GM21381 (cell line): ENCODE results near the gene TAF10.

ENCODE experiments used
- ATAC-seq: cut with Tn5 transposase; IDR thresholded peaks from one replicate; pipeline ENCODE4 v1.9.1; 2021; ENCODE audit warnings: mild to moderate bottlenecking, moderate library complexity; ENCODE audit not compliant: unreplicated experiment

Gene TAF10

DNA sequence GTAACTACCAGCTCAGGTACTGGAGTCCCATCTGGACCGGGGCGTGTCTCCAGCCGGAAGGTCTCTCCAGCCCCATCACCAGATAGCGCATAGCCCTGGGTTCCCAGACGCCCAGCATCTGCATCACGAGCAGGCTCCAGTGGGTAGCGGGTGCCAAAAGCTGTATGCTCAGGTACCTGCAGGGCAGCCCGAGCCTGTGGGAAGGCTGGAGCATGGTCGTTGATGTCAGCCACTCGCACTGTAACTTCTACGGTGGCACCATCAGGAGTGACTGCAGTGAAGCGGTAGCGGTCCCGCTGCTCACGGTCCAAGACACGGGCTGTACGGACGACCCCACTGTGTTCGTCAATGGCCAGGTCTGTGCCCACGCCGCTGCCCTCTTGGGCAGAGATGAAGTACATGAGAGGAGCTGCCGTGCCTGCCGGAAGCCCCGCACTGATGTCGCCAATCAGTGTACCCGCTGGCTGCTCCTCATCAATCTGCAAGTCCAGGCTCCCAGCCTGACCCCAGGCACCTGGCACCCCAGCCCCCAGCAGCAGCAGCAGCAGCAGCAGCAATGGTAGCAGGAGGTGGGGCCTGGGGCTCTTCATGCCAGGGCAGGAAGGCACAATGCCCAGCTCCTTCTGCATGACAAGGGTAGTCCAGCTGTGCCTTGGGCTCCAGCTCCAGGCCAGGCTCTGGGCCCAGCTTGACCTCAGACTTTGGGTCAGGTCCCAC, 29.1 kb upstream of the TAF10 start:
- no peak for ATAC-seq

DNA sequence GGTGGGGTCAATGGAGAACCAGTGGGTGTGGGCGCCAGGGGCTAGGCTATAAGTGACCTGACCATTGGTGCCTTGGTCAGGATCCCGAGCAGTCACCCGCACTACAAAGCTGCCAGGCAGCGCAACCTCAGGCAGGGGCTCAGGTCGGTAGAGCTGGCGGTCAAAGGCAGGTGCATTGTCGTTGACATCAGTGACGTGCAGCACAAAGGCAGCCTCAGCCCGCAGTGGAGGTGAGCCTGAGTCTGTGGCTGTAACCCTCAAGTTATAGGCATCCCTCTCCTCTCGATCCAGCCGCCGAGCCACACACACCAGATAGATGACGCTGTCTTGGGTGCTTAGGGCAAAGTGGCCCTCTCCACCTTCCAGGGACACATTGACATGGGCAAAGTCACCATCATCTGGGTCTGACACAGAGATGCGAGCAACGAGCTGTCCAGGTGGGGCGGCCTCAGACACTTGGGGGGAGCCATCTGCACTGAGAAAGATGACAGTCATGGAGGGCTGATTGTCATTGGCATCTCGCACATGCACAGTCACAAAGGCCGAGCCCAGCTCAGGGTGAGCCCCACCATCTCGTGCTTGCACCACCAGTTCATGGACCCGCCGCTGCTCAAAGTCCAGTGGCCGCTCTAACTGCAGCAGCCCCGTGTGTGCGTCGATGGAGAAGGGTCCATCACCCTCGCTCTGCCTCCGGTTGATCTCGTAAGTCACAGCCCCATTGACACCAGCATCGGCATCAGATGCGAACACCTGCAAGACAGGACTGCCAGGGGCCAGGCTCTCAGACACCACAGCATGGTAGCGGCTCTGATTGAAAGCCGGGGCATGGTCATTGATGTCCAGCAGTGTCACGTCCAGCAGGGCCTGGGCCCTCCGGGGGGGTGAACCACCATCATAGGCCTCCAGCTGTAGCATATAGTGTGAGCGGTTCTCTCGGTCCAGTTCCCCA, 28.3 kb upstream of the TAF10 start:
- ATAC-seq = no peak

DNA sequence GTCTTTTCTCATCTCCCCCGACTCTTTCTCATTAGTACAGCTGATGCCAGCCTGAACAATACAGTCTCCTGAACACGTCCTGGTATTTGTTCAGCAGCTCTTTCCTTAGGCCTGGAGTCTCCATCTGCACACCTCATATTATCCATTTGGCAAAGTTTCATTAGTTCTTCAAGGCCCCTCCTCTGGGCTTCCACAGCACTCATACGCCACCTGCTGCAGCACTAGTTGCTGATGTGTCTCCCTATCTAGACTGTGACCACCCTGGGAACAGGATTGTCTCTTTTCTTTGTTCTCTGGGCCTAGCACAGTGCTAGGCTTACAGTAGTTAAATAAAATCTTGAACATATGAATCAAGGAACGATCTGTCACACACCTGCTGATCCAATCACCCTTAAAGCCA, 26.4 kb upstream of the TAF10 start:
- ATAC-seq = no peak

DNA sequence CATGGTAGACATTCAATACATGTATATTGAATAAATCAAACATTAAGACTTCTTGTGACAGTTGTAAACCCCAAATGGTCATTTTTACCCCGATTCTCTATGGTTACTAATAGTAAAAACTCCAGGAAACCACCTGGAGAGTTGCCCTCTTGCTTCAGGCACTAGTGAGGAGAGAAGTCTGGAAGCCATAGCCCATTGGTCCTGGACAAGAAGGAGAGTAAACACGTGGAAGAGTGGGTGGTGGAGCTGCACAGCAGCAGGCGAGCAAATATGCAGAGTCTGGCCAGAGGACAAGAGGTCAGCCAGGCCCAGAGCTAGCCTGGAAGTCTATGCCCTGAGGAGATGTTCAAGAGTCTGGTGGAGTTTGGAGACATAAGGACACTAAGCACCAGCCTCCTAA, 25.9 kb upstream of the TAF10 start:
- no peak for ATAC-seq

DNA sequence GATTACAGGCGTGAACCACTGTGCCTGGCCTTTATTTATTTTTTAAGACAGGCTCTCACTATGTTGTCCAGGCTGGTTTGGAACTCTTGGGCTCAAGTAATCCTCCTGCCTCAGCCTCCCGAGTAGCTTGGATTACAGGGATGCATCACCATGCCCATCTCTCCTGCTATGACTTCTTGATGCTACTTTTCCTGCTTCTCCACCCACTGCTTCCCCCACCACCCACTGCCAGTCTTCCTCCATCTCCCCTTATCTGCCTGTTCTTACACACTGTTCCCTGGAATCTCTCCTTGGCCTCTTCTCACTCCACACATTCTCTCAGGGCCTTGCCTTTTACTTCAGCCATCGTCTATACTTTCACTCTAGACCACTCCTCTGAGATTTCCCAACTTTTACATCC, 24.5 kb upstream of the TAF10 start:
- no peak for ATAC-seq

DNA sequence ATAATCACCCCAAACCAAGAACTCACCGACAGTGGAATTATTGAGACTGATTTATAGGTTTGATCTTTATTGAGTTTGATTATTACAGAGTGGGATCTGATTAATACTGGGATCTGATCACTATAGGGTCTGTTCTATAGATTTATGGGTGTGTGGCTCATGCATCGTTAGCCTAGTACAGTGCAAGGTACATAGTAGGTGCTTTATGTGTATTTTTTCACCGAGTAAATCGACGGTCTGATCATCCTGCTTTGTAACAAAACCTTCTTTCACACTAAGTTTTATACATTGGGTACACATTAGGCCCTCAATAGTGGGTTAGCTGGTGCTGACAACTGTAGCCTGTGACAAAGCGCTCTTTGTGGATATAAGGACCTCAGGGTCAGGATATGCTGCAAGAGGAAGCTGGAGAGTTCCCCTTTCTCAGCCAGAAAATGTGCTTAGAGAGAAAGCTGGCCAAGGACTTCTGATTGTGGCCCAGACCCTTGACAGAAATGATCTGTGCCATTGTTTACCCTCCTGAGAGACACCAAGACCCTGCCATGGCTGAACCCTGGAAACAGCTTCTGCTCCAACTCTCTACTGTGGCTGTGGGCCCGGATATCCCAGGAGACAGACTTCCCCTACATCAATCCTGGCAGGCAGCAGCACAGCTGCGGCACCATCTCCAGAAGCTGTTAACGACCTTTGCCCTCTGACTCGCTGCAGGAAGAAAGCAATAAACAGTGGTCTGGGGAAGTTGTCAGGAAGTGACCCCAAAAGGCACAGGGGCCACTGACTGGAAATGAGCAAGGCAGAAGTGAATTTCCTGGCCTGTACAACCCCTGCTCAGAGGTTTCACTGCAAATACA, 23.3 kb upstream of the TAF10 start:
- no peak for ATAC-seq

DNA sequence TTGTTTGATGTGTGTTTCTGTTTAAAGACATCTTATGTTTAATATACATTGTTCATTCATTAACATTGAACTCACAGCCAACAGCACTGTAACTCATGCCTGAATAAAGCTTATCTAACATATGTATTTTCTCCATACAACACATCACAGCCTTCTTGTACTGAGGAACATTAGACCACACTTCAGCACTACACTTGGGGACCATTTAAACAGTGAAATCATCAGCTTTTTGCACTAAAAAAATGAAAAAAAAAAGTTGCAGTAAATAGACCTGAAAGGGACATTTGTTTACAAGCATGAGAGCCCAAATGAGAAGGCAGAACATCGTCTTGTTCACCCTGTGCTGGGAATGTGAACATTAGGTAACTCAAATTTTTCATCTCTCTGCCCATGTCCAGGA, 22.5 kb upstream of the TAF10 start:
- no peak for ATAC-seq

DNA sequence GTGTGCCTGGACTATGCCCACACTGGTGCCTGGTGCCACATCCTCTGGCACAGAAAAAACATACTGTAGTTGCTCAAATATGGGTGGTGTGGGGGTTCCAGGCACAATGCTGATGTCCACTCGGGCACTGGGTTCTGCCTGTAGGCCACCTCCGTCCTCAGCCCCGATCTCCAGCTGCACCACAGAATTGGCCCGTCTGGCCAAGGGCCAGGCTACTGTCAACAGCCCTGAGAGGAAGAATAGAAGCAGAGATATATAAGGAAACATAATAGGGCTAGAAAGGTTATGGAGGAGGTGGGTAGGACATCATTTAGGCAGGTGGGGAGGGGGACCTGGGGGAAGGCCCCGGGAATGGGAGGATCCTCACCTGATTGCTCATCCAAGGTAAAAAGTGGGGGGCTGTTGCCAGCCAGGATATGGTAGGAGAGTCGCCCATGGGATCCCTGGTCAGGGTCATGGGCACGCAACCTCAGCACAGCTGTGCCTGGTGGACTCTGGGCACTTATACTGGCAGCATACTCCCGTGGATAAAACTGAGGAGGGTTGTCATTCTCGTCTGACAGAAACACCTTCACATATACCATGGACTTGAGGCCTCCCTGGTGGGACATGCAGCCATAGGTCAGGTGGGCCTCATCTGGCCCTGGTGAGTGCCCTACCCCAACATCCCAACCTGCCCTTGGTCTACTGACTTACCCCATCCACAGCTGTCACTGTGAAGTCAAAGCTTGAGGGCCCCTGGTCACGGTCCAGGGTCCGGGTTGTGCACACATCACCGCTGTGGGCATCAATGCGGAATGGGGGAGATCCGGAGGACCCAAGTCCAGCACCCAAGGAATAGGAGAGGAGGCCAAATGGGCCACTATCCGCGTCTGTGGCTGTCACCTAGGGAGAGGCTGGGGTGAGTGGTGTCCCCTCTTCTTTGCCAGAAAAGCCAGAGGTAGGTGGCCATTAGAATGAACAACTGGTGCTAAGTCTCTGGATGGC, 21.7 kb upstream of the TAF10 start:
- ATAC-seq = no peak

DNA sequence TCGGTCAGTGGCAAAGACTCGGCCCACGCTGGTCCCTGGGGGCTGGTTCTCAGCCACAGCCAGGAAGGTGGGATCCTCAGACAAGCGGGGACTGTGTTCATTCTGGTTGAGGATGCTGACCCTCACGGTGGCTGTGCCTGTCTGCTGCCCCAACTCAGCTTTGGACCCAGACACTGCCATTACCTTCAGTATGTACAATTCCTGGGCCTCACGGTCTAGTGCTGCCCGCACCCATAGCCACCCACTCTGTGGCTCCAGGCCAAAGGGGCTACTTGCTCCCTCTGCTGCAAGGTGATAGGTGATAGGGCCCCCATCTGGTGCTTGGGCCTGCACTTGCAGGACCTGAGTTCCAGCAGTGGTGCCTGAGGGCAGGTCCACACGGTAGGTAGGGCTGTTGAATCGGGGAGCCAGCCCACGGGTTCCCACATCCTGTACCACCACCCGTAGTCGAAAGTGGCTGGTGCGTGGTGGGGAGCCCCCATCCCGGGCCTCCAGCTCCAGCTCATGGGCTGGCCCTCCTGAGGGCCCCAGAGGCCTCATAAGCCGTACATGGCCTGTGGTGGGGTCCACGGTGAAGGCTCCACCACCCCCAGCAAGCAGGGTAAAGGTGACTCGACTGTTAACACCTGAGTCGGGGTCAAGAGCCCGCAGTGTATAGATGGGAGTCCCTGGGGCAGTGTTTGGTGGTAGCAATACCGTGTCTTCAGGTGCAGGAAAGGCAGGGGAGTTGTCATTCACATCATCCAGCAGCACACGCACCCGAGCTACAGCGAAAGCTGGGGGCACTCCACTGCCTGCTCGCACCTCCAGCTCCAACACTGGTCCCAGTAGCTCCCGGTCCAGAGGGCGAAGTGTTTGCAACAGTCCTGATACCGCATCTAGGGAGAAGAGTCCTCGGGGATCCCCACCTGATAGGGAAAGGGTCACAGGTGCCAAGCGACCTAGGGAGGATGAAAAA, 20.4 kb upstream of the TAF10 start:
- no peak for ATAC-seq

DNA sequence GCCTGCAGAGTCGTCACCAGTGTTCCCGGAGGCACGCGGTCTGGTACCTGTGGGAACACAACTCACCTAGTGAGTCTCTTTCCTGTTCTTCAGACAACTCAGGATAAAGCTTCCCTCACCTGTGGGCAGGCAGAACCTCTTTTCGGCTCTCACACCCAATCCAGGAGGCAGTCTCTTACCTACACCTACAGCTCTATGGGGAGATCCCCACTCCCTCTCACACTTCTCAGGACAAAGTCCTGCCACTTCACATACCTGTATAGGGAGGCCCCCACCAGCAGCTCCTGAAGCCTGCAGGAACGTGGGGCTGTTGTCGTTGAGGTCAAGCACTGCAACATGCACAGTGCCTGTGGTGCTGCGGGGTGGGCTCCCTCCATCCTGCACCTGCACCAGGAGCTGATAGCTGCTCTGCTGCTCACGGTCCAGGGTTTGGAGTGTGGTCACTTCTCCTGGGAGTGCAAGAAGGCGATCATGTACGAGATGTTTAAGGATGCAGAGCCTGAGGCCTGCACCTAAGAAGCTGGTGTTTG, 19.4 kb upstream of the TAF10 start:
- ATAC-seq = no peak

DNA sequence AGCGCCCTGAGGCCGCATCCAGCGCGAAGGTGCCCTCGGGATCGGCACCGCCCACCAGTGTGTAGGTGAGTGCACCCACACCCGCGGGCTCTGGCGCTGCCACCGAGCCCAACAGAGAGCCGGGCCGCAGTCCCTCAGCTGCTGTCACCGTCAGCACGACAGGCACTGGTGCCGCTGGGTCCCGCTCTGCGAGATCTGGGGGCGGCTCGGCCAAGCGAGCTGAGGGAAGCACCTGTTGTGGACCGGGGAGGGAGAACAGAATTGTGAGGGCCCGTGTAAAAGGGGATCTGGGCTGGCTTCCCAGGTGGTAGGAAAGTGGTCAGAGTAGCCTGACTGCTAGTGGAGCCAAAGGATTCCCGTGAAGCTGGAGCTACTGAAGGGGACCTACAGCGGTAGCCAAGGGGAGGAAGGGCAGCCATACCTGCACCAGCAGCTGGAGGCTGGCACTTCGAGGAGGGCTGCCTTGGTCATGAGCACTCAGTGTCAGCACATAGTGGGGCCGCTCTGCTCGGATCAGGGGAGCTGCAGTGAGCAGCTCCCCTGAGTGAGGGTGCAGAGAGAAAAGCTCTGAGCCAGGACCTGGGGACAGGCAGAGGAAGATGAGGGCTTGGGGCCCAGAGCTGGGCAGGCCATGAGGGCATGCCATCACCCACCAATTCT, 18.7 kb upstream of the TAF10 start:
- no peak for ATAC-seq

DNA sequence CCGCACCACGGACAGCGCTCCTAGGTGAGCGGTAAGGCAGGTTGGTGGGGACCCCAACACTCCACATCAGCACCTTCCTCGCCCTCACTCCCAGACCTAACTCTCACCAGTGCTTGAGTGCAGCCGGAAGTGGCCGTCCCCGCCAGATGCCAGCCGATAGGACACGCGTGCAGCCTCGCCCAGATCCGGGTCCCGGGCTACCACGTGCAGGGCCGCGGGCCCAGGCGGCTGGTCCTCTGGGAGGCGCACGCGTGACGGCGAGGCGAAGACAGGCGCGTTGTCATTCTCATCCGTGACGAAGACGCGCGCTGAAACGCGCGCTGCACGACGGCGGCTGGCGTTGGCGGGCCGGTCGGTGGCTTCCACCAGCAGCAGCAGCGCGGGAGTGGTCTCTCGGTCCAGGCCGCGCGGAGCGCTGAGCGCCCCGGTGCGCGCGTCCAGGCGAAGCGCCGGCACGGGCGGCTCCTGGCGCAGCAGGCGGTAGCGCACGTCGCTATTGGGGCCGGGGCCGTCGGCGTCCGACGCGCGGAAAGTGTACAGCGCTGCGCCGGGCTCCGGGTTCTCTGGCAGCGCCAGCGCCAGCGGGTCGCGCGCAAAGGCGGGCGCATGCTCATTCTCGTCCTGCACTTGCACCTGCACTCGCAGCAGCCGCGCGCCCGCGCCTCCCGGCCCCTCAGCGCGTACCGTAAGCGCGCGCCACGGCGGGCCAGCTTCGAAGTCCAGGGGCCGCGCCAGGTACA, 18.0 kb upstream of the TAF10 start:
- ATAC-seq = no peak

DNA sequence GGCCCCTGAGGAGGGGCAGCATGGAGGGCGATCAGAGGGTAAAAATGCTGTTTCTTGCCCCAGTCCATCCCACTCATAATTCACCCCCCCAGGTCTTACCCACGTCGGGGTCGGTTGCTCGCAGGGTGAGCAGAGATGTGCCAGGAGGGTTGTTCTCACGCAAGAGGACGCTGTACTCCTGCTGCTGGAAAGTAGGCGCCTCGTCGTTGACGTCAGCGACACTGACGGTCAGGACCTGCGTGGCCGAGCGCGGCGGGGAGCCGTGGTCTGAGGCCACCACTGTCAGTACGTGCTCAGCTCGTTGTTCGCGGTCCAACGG, 17.5 kb upstream of the TAF10 start:
- no peak for ATAC-seq

DNA sequence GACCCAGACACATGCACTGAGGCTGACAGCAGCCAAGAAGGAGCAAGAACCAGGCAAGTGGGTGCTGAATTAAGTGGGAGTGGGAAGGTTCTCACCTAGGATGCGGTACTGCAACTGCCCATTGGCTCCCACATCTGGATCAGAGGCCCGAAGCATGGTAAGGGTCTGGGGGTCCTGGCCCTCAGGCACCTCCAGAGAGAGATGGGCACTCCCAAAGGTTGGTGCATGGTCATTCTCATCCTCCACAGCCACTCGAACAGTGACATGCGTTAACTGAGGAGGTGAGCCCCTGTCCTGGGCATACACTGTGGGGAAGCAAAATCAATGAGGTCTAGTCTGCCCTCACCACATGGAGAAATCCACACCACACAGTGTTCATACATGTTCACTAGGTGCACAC, 16.5 kb upstream of the TAF10 start:
- no peak for ATAC-seq

DNA sequence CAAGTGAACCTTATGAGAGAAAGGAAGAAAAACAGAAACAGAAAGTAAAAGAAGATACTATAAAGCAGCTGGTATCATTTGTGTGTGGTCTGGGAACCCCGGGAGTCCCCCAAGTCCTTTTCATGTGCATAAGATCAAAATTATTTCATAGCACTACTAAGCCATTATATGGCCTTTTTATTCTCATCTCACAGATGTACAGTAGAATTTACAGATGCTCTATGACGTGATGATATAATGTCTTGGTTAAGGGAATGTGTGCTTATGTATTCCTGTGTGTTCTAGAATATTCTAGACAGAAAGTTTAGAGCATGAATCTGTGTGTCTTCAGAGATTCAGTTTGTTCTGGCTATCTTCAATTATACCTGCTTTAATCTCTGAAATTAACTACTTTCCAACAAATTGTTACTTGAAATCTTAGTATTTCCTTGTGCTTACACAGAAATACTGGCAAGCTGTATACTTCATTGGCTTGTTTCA, 15.8 kb upstream of the TAF10 start:
- ATAC-seq = peak; percentile 56

DNA sequence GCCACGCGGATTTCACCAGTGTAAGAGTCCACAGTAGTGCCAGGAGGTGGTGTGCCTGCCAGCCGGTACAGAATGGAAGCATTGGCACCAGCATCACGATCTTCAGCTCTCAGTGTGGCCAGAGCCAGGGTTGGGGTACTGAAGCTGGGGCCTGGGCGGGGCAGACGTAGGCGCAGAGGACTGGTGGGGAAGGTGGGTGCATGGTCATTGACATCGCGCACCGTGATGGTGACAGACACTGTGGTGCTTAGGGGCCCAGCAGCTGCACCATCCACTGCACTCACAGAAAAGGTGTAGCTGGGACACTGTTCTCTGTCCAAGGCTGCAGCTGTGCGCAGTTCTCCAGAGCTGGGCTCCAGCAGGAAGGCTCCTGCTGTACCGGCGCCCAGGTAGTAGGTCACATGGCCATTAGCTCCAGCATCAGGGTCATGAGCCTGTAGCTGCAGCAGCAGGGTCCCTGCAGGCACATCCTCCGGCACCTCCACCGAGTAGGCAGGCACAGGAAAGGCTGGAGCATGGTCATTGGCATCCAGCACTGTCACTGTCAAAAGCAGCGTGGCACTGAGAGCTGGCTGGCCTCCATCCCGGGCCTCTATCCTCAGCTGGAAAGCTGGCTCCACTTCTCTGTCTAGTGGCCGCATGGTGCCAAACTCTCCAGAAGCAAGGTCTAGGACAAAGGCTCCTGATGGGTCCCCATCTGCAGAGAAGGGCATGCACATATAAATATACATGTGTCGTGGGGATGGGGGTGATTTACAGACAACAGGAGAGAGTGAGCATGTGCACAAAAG, 15.2 kb upstream of the TAF10 start:
- no peak for ATAC-seq
